ENCODE data around the gene SH3BP5.

DNA sequence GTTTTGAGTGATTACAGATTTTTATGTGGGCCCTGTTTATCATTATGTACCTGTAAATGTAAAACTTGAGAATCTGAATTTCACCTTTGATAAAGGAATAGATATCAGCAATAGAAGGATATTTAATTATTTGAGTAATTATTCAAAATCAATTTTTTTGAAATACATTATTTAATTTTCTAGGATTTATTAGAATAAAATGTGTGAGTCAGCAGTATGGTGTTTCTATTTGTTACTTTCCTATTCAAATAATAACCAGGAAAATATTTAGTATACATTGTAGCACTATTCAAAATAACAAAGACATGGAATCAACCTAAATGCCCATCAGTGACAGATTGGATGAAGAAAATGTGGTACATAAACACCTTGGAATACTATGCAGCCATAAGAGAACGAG, 104.2 kb downstream of the SH3BP5 start:
- TF ChIP-seq, protein P1, sequence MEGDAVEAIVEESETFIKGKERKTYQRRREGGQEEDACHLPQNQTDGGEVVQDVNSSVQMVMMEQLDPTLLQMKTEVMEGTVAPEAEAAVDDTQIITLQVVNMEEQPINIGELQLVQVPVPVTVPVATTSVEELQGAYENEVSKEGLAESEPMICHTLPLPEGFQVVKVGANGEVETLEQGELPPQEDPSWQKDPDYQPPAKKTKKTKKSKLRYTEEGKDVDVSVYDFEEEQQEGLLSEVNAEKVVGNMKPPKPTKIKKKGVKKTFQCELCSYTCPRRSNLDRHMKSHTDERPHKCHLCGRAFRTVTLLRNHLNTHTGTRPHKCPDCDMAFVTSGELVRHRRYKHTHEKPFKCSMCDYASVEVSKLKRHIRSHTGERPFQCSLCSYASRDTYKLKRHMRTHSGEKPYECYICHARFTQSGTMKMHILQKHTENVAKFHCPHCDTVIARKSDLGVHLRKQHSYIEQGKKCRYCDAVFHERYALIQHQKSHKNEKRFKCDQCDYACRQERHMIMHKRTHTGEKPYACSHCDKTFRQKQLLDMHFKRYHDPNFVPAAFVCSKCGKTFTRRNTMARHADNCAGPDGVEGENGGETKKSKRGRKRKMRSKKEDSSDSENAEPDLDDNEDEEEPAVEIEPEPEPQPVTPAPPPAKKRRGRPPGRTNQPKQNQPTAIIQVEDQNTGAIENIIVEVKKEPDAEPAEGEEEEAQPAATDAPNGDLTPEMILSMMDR (IDR thresholded peaks at IDR 0.05): no peak
- no peak for TF ChIP-seq EZH2 (IDR thresholded peaks at IDR 0.05; ENCODE audit: borderline replicate concordance, insufficient read depth, low read depth, low read length, poor library complexity, severe bottlenecking)

Measured in B cell (primary cell).